NCI-H2227 (cell line): ENCODE data around the gene PRCP.

Experiments used
- DNase-seq: peaks from one replicate; lab custom pipeline; 2025; ENCODE audit not compliant: unreplicated experiment; lab: John Stamatoyannopoulos, UW

The PRCP gene

DNA sequence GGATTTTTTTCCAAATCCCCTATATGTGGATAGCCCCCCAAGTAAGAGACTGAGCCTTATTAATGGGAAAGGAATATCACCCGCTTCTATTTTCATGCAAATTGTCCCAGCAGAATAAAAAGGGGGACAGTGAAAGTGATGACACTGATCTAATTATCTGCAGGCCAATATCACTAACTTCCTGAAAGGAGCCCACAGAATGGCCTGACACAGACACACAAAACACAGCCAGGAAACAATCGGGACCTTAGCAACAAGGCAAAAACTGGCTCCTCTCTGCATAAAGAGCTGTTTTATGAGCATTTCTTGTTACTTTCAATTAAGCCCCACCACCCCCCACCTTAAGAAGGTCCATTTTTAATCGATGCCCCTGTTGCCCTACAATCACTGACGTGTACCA is 112.2 kb downstream of the PRCP start:
- no peak for DNase-seq

DNA sequence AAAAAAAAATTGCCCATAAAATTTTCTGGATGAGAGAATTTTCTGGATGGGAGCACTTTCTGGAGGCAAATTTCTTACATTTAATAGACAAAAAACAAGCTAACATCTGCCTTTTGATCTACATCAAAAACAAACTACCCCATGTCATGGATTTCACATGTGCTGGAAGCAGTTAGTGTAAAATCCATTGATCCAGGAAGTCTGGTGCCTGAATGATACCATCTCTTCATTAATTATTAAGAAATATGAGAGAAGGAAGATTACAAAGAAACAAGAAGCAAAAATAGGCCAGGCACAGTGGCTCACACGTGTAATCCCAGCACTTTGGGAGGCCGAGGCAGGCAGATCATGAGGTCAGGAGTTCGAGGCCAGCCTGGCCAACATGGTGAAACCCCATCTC is 113.4 kb downstream of the PRCP start:
- DNase-seq, result no peak

DNA sequence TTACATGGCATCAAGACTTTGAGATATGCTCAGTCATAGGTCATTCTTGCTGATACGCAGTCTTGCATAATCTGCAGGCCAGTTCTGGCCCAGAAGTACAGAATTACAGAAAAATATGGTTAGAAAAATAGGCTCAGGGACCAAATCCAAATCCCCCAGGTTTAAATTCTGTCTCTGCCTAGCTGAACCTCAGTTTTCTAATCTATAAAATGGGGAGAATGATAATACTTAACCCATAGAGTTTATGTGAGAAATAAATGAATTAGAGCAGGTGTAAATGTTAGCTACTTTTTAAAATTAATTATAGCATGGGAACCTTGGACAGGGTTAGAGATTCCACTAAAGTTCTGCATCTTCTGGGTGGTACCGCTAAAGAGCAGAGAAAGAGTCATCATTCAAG is 114.2 kb downstream of the PRCP start:
- DNase-seq, result no peak

GRCh38 chr11:82782825-82783374 is 117.3 kb downstream of the PRCP start:
- no peak for DNase-seq

GRCh38 chr11:82778776-82779175 is 121.5 kb downstream of the PRCP start:
- DNase-seq, result no peak

DNA sequence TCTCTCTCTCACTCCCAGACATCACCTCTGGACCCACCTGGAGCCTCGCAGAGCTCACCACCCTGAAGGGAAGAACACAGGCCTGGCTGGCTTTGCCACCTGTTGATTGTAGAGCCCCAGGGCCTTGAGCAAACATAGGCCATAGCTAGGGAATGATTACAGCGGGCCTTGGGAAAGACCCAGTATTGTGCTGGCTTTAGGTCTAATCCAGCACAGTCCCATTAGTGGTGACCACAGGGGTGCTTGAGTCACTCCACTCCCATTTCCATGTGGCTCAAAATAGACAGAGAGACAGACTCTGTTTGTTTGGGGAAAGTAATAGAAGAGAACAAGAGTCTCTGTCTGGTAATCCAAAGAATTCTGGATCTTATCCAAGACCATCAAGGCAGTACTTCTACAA is 123.9 kb downstream of the PRCP start:
- DNase-seq, result no peak

DNA sequence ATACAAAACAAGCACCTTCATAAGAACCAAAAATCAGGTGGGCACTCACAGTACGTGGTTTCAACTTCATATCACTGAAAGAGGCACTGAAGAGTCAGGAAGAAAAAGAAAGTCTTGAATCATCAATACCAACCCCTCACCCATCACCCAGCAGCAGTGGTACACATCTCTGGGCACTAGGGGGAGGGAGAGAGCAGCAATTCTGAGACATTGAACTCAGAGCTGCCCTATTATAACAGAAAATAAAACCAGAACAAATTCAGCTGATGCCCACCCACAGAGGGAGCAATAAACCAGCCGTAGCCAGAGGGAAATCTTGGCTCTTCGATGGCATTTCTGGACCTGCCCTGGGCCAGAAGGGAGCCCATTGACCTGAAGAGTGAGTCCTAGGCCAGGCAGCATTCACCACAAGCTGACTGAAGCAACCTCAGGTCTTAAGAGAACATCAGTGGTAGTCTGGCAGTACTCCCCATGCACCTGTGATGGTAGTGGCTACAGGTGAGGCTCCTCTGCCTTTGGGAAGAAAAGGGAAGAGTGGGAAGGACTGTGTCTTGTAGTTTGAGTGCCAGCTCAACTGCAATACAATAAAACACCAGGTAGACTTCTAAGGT is 124.4 kb downstream of the PRCP start:
- DNase-seq, result no peak

DNA sequence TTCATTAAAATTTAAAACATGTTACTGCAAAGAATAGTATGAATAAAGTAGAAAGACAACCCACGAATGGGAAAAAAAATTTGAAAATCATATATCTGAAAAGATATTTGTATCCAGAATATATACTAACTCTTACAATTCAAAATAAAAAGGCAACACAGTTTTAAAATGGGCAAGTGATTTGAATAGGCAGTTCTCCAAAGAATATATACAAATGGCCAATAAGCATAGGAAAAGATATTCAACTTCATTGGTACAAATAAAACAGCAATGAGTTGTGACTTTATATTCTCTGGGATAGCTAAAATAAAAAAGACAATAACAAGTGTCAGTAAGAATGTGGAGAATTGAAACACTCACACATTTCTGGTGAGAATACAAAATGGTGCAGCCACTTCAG is 125.0 kb downstream of the PRCP start:
- no peak for DNase-seq
